GM12801 (cell line): ENCODE data around the gene TAS1R2.

Experiments
- TF ChIP-seq, protein P1 (sequence below): IDR thresholded peaks from one replicate; pipeline ENCODE4 v1.5.1; 2011; ENCODE audit warnings: control low read depth; ENCODE audit not compliant: insufficient read length; ENCODE audit errors: extremely low read depth

TAS1R2 gene

DNA sequence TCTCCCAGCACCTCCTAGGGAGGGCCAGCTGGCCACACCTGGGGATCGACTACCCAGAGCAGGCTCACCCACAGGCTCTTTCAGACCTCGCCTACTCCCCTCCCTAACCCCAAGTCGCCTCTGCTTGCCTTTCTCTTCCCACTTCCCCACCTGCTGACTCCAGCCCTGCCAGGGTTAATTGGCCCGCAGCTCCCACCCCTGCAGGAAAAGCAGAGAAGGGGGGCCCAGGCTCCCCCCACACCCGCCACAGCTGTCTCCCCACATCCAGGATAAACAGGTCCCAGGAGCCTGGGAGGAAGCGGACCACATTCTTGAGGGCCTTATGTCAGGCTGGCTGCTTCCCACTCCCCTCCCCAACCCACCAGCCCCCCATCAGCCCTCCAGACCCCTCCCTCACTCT lies 45.0 kb downstream of the TAS1R2 start:
- TF ChIP-seq, protein P1, sequence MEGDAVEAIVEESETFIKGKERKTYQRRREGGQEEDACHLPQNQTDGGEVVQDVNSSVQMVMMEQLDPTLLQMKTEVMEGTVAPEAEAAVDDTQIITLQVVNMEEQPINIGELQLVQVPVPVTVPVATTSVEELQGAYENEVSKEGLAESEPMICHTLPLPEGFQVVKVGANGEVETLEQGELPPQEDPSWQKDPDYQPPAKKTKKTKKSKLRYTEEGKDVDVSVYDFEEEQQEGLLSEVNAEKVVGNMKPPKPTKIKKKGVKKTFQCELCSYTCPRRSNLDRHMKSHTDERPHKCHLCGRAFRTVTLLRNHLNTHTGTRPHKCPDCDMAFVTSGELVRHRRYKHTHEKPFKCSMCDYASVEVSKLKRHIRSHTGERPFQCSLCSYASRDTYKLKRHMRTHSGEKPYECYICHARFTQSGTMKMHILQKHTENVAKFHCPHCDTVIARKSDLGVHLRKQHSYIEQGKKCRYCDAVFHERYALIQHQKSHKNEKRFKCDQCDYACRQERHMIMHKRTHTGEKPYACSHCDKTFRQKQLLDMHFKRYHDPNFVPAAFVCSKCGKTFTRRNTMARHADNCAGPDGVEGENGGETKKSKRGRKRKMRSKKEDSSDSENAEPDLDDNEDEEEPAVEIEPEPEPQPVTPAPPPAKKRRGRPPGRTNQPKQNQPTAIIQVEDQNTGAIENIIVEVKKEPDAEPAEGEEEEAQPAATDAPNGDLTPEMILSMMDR, result no peak

DNA sequence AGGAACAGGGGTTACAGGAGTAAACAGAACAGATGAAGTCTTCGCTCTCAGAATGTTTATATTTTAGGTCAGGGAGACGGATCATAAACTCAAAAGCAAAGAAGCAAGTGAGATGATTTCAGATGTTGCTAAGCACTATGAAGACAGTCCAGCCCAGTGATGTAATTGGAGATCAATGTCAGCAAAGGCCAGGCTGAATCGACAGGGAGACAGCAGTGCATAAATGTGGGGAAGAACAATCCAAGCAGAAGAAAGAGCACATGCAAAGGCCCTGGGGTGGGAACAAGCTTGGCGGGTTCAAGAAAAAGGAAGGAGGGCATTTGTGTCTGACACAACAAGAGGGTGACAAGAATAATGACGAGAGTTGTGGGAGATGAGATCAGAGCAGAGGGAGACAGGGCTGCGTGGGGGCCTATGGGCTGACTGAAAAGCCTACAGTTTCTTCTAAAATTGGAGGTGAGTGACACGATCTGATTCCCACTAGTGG lies 47.0 kb downstream of the TAS1R2 start:
- TF ChIP-seq, protein P1, result no peak

DNA sequence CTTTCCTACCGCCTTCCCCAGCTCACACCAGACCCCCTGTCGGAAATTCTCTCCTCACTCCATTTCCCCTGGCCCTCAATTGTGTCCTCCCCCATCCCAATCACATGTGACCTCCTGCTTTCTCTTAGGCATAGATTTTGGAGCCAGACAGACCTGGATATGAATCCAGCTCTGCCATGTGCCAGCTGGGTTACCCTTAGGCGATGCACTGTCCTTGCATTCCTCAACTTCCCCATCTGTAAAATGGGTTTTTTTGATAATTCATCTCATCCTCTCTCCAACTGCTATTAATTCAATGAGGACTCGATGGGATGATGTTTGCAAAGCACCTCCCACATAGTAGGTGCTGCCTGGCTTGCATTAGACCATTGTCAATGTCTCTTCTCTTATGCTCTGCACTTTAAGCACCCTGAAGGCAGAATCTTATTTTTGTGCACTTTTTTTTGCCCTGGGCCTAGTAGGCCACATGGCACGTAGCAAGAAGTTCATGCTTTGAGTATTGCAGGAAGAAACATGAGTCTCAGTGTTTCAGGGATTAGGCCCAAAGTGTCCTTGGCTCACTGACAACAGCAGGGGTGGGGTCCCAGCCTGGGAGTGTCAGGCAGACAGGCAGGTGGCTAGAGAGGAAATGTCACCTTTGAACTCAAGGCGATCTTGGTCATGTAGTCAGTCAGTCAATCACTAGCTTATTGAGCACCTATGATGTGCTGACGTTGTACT lies 47.6 kb downstream of the TAS1R2 start:
- TF ChIP-seq, protein P1, result no peak

DNA sequence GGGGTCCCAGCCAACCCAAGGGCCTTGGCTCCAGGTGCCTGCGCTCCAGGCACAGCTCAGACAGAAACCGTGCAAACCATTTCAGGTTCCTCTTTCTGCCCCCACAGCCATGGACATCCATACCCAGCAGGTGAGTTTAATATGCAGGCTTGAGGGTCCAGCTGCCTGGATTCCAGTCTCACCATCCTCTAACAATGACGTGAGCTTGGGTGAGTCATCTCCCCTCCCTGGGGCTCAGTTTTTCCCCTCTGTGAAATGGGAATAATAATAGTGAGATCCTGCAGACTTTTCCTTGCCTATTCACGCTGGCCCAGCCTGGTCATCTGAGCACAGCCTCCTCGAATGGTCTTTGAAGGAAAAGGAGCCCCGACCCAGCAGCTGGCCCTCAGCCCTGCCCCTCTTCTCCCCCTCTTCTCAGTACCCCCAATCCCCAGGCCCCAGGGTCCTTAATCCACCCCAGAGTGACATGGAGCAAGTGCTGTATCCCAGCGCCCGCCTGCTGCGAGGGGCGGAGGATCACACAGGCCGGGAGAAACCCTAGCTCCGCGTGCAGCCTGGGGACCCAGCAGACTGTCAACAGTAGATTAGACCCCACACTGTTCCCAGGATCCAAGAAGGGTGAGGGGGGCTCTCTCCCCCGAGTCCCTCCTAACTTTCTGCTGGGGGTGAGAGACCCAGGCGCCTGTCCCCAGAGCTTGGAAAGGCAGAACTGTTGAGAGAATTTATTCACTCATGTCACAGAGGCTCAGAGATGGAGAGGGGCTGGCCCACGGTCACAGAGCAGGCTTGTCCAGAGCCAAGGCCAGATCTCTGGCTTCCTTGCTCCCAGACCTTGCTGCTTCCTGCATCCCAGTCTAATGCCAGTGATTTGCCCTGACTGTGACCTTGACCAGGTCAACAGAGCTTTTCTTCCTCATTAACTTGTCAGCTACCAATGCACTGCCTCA lies 49.2 kb downstream of the TAS1R2 start:
- TF ChIP-seq, protein P1, result no peak

DNA sequence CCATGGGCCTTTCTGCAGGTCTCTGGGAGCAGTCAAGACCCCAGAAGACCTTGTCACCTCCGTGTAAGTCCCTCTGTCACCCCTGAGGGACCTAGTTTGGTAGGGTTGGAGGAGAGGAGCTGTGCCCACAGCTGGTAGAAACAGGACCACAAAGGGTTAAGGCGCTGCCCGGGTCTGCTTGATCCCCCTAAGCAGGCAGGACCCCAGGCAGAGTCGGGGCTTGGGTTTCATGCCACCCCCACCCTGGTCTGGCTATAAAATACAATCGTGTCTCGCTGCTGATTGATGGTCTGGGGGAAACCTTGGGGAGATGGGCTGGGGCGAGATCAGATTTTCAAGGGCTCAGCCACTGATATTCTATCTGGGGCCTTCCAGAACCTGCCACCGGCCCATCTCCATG lies 50.9 kb downstream of the TAS1R2 start:
- TF ChIP-seq, protein P1, result no peak

DNA sequence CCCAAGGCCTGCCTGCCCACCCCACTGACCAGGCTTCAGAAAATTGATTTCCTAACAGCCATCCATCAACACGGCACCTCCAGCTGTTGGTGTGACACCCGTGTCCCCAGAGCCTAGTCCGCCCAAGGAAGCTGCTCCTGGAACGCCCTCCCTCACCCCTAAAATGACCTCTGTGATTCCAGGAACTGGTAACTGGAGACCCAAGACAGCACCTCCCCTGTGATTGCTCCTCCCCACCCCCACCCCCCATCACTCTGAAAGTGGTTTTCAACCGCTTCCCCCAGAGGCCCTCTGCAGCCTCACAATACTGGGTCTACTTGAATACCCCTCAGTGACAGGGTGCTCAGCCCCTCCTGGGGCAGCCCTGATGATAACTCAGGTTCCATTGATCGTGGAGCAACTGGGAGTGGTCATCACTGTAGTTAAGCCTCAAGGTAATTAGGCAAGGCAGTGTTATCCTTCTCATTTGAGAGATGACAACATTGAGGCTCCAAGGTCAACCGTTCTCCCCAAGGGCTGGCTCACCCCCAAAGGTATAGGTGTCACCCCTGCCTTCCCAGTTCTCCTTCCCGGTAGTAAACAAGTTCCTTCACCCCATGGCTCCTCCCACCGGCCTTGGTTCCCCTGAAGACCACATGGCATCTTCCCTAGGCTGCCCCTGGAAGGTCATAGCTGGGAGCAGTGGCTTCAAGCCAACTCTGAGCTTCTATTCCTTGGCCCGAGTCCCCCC lies 52.0 kb downstream of the TAS1R2 start:
- TF ChIP-seq, protein P1, result no peak
